Upper lobe of left lung (tissue), 4 donors: Measurements from ENCODE around the gene HOXA10.

Experiments
- CTCF ChIP-seq, 6 experiments: fragments of 450-650 bp in 4 of 6; fragments of 200-600 bp in 2 of 6; sonication (generic) in 2 of 6; IDR thresholded peaks; one replicate each; pipeline ENCODE4 v1.5.1; 2016 to 2019; ENCODE audit warnings: antibody characterized with exemption in 6 of 6
- EP300 ChIP-seq, 4 donors: sonication (generic); formaldehyde crosslinking; IDR thresholded peaks; one replicate each; pipeline ENCODE4 v1.5.1; 2017; ENCODE audit warnings: antibody characterized with exemption in 4 of 4, control low read depth in 2 of 4
- POLR2A ChIP-seq, 4 donors: fragments of 450-650 bp; IDR thresholded peaks; one replicate each; pipeline ENCODE4 v1.5.1; 2016 to 2017; ENCODE audit warnings: antibody characterized with exemption in 4 of 4, mild to moderate bottlenecking in 2 of 4
- POLR2AphosphoS5 ChIP-seq, 2 donors: sonication (generic); formaldehyde crosslinking; IDR thresholded peaks; one replicate each; pipeline ENCODE4 v1.5.1; 2017; ENCODE audit warnings: antibody characterized with exemption in 2 of 2

DNA sequence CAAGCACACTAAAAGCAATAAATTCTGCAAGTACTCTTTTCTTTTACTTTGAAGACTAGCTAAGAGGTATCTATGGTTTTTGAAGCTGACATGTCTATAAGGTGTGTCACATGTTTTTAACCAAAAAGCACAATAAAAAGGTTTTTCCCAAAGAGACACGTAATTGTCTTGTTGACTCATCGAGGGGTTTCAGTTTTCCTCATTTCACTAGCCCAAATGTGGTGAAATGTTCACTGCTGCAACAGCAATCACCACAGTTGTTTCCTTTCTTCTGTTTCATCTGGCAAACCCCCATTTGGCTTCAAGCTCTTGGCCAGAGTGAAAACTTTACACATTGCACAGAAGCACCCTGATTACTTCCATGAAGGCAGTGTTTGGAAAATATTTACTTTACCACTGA is 39.7 kb downstream of the HOXA10 start:
- TF ChIP-seq POLR2A (IDR thresholded peaks at IDR 0.05) (no peak), CTCF (IDR thresholded peaks at IDR 0.05) (no peak), POLR2AphosphoS5 (IDR thresholded peaks at IDR 0.05) (peak; percentile 17 to 43), EP300 (IDR thresholded peaks at IDR 0.05) (no peak)
